ENCODE results near the gene FAM120A.
A peak's percentile ranks its signal among the peaks of the same experiment; 100 is the strongest.

The FAM120A gene

GRCh38 chr9:93450945-93451815 is at the start of gene FAM120A:
TSS of gene FAM120A (plus strand) at chr9:93451685. CDS start at chr9:93451916, 231 bp downstream.
- no peaks in the 10 kb centered on the region for H3K9me3 ChIP-seq (ENCODE audit: control insufficient read depth in 1 of 2, low read length in 2 of 2)
- H3K27ac ChIP-seq (ENCODE audit: low read depth, low read length): peak within 1 kb of the TSS; percentile 91
- peak within 1 kb of the TSS; percentile 87 to 90 for H3K4me3 ChIP-seq (ENCODE audit: low read depth in 1 of 2, low read length in 2 of 2)
- H3K36me3 ChIP-seq (ENCODE audit: control insufficient read depth in 1 of 2, insufficient read depth in 2 of 2, low read length in 2 of 2): peaks cover 10 to 25% of the 10 kb centered on the region in 2 donors
- H3K4me1 ChIP-seq (ENCODE audit: control insufficient read depth in 1 of 2, insufficient read depth in 2 of 2, low read length in 2 of 2): peaks cover 27 to 31% of the 10 kb centered on the region in 2 donors
- peak within 1 kb of the TSS; percentile 91 to 97 for H3K9ac ChIP-seq (ENCODE audit: low read depth in 1 of 2, low read length in 2 of 2)
- no peaks in the 10 kb centered on the region for H3K27me3 ChIP-seq (ENCODE audit: control insufficient read depth in 1 of 2, insufficient read depth in 2 of 2, low read length in 2 of 2)

- H3K27ac ChIP-seq (ENCODE audit: low read depth, low read length): no peak overlapping the region
- H3K9me3 ChIP-seq (ENCODE audit: control insufficient read depth in 1 of 2, low read length in 2 of 2): no peaks in the 10 kb centered on the region
- no peaks in the 10 kb centered on the region for H3K36me3 ChIP-seq (ENCODE audit: control insufficient read depth in 1 of 2, insufficient read depth in 2 of 2, low read length in 2 of 2)
- H3K4me3 ChIP-seq (ENCODE audit: low read depth in 1 of 2, low read length in 2 of 2): no peak overlapping the region
- no peaks in the 10 kb centered on the region for H3K4me1 ChIP-seq (ENCODE audit: control insufficient read depth in 1 of 2, insufficient read depth in 2 of 2, low read length in 2 of 2)
- no peak overlapping the region for H3K9ac ChIP-seq (ENCODE audit: low read depth in 1 of 2, low read length in 2 of 2)
- no peaks in the 10 kb centered on the region for H3K27me3 ChIP-seq (ENCODE audit: control insufficient read depth in 1 of 2, insufficient read depth in 2 of 2, low read length in 2 of 2)
These were observed 45.1 kb upstream of the FAM120A start for GRCh38 chr9:93406371-93406770.

GRCh38 chr9:93413530-93413929 is 38.0 kb upstream of the FAM120A start:
- Histone ChIP-seq H3K27me3 (ENCODE audit: control insufficient read depth in 1 of 2, insufficient read depth in 2 of 2, low read length in 2 of 2) (no peaks in the 10 kb centered on the region), H3K4me3 (ENCODE audit: low read depth in 1 of 2, low read length in 2 of 2) (no peak overlapping the region), H3K9me3 (ENCODE audit: control insufficient read depth in 1 of 2, low read length in 2 of 2) (peaks cover 0 to 6% of the 10 kb centered on the region in 2 donors), H3K27ac (ENCODE audit: low read depth, low read length) (no peak overlapping the region), H3K9ac (ENCODE audit: low read depth in 1 of 2, low read length in 2 of 2) (no peak overlapping the region), H3K36me3 (ENCODE audit: control insufficient read depth in 1 of 2, insufficient read depth in 2 of 2, low read length in 2 of 2) (no peaks in the 10 kb centered on the region), H3K4me1 (ENCODE audit: control insufficient read depth in 1 of 2, insufficient read depth in 2 of 2, low read length in 2 of 2) (no peaks in the 10 kb centered on the region)

- Histone ChIP-seq H3K4me3 (ENCODE audit: low read depth in 1 of 2, low read length in 2 of 2) (no peak overlapping the region), H3K9ac (ENCODE audit: low read depth in 1 of 2, low read length in 2 of 2) (no peak overlapping the region), H3K27me3 (ENCODE audit: control insufficient read depth in 1 of 2, insufficient read depth in 2 of 2, low read length in 2 of 2) (no peaks in the 10 kb centered on the region), H3K36me3 (ENCODE audit: control insufficient read depth in 1 of 2, insufficient read depth in 2 of 2, low read length in 2 of 2) (no peaks in the 10 kb centered on the region), H3K4me1 (ENCODE audit: control insufficient read depth in 1 of 2, insufficient read depth in 2 of 2, low read length in 2 of 2) (no peaks in the 10 kb centered on the region), H3K9me3 (ENCODE audit: control insufficient read depth in 1 of 2, low read length in 2 of 2) (peaks cover 0 to 7% of the 10 kb centered on the region in 2 donors), H3K27ac (ENCODE audit: low read depth, low read length) (no peak overlapping the region)
These were observed 36.3 kb upstream of the FAM120A start for GRCh38 chr9:93415176-93415690.

GRCh38 chr9:93416530-93417235 is 34.8 kb upstream of the FAM120A start:
- no peaks in the 10 kb centered on the region for H3K4me1 ChIP-seq (ENCODE audit: control insufficient read depth in 1 of 2, insufficient read depth in 2 of 2, low read length in 2 of 2)
- peaks cover 0 to 7% of the 10 kb centered on the region in 2 donors for H3K9me3 ChIP-seq (ENCODE audit: control insufficient read depth in 1 of 2, low read length in 2 of 2)

GRCh38 chr9:93417538-93417937 is 33.9 kb upstream of the FAM120A start:
- no peak overlapping the region for H3K27ac ChIP-seq (ENCODE audit: low read depth, low read length)
- H3K9ac ChIP-seq (ENCODE audit: low read depth in 1 of 2, low read length in 2 of 2): no peak overlapping the region
- H3K4me1 ChIP-seq (ENCODE audit: control insufficient read depth in 1 of 2, insufficient read depth in 2 of 2, low read length in 2 of 2): no peaks in the 10 kb centered on the region
- H3K36me3 ChIP-seq (ENCODE audit: control insufficient read depth in 1 of 2, insufficient read depth in 2 of 2, low read length in 2 of 2): no peaks in the 10 kb centered on the region
- no peak overlapping the region for H3K4me3 ChIP-seq (ENCODE audit: low read depth in 1 of 2, low read length in 2 of 2)
- H3K9me3 ChIP-seq (ENCODE audit: control insufficient read depth in 1 of 2, low read length in 2 of 2): peaks cover 0 to 7% of the 10 kb centered on the region in 2 donors
- H3K27me3 ChIP-seq (ENCODE audit: control insufficient read depth in 1 of 2, insufficient read depth in 2 of 2, low read length in 2 of 2): no peaks in the 10 kb centered on the region

More at GRCh38 chr9:93416530-93417235, 34.8 kb upstream of the FAM120A start:
- no peaks in the 10 kb centered on the region for H3K36me3 ChIP-seq (ENCODE audit: control insufficient read depth in 1 of 2, insufficient read depth in 2 of 2, low read length in 2 of 2)
- no peaks in the 10 kb centered on the region for H3K27me3 ChIP-seq (ENCODE audit: control insufficient read depth in 1 of 2, insufficient read depth in 2 of 2, low read length in 2 of 2)
- no peak overlapping the region for H3K27ac ChIP-seq (ENCODE audit: low read depth, low read length)
- no peak overlapping the region for H3K4me3 ChIP-seq (ENCODE audit: low read depth in 1 of 2, low read length in 2 of 2)
- no peak overlapping the region for H3K9ac ChIP-seq (ENCODE audit: low read depth in 1 of 2, low read length in 2 of 2)

GRCh38 chr9:93419023-93419422 is 32.5 kb upstream of the FAM120A start:
- Histone ChIP-seq H3K9ac (ENCODE audit: low read depth in 1 of 2, low read length in 2 of 2) (no peak overlapping the region), H3K4me1 (ENCODE audit: control insufficient read depth in 1 of 2, insufficient read depth in 2 of 2, low read length in 2 of 2) (no peaks in the 10 kb centered on the region), H3K27ac (ENCODE audit: low read depth, low read length) (no peak overlapping the region), H3K4me3 (ENCODE audit: low read depth in 1 of 2, low read length in 2 of 2) (no peak overlapping the region), H3K36me3 (ENCODE audit: control insufficient read depth in 1 of 2, insufficient read depth in 2 of 2, low read length in 2 of 2) (no peaks in the 10 kb centered on the region), H3K9me3 (ENCODE audit: control insufficient read depth in 1 of 2, low read length in 2 of 2) (peaks cover 0 to 7% of the 10 kb centered on the region in 2 donors), H3K27me3 (ENCODE audit: control insufficient read depth in 1 of 2, insufficient read depth in 2 of 2, low read length in 2 of 2) (no peaks in the 10 kb centered on the region)

- Histone ChIP-seq H3K9me3 (ENCODE audit: control insufficient read depth in 1 of 2, low read length in 2 of 2) (peaks cover 0 to 2% of the 10 kb centered on the region in 2 donors), H3K4me3 (ENCODE audit: low read depth in 1 of 2, low read length in 2 of 2) (no peak overlapping the region), H3K4me1 (ENCODE audit: control insufficient read depth in 1 of 2, insufficient read depth in 2 of 2, low read length in 2 of 2) (no peaks in the 10 kb centered on the region), H3K27me3 (ENCODE audit: control insufficient read depth in 1 of 2, insufficient read depth in 2 of 2, low read length in 2 of 2) (no peaks in the 10 kb centered on the region), H3K27ac (ENCODE audit: low read depth, low read length) (no peak overlapping the region), H3K36me3 (ENCODE audit: control insufficient read depth in 1 of 2, insufficient read depth in 2 of 2, low read length in 2 of 2) (no peaks in the 10 kb centered on the region), H3K9ac (ENCODE audit: low read depth in 1 of 2, low read length in 2 of 2) (no peak overlapping the region)
These were observed 28.4 kb upstream of the FAM120A start for GRCh38 chr9:93422977-93423616.

- H3K4me3 ChIP-seq (ENCODE audit: low read depth in 1 of 2, low read length in 2 of 2): no peak overlapping the region
- peaks cover 6 to 7% of the 10 kb centered on the region in 2 donors for H3K4me1 ChIP-seq (ENCODE audit: control insufficient read depth in 1 of 2, insufficient read depth in 2 of 2, low read length in 2 of 2)
- H3K9ac ChIP-seq (ENCODE audit: low read depth in 1 of 2, low read length in 2 of 2): no peak overlapping the region
- H3K27ac ChIP-seq (ENCODE audit: low read depth, low read length): no peak overlapping the region
- no peaks in the 10 kb centered on the region for H3K36me3 ChIP-seq (ENCODE audit: control insufficient read depth in 1 of 2, insufficient read depth in 2 of 2, low read length in 2 of 2)
- no peaks in the 10 kb centered on the region for H3K9me3 ChIP-seq (ENCODE audit: control insufficient read depth in 1 of 2, low read length in 2 of 2)
- no peaks in the 10 kb centered on the region for H3K27me3 ChIP-seq (ENCODE audit: control insufficient read depth in 1 of 2, insufficient read depth in 2 of 2, low read length in 2 of 2)
These were observed 23.7 kb upstream of the FAM120A start for GRCh38 chr9:93427655-93428379.

Measured in duodenal mucosa (tissue), 2 donors.